ENCODE results near the gene MXI1. TPM values are rescaled to one million over a fixed set of nuclear protein-coding genes. Genes with fewer than 3 reads are reported as not detected.
A peak's percentile ranks its signal among the peaks of the same experiment; 100 is the strongest.

The MXI1 gene
- total RNA-seq, 2 donors from 2014 or later, result 38.7 to 43.0 TPM

- intact Hi-C loops (cut with DNase I), result no loop called here
- ATAC-seq, result peak; percentile 91
- DNase-seq, result peak; percentile 96
Measured at GRCh38 chr10:110210674-110211464, 3.5 kb downstream of the MXI1 start.

GRCh38 chr10:110211465-110211843 is 4.0 kb downstream of the MXI1 start:
- intact Hi-C loops (cut with DNase I), result no loop called here
- ATAC-seq (peak; percentile 0), DNase-seq (no peak)

DNA sequence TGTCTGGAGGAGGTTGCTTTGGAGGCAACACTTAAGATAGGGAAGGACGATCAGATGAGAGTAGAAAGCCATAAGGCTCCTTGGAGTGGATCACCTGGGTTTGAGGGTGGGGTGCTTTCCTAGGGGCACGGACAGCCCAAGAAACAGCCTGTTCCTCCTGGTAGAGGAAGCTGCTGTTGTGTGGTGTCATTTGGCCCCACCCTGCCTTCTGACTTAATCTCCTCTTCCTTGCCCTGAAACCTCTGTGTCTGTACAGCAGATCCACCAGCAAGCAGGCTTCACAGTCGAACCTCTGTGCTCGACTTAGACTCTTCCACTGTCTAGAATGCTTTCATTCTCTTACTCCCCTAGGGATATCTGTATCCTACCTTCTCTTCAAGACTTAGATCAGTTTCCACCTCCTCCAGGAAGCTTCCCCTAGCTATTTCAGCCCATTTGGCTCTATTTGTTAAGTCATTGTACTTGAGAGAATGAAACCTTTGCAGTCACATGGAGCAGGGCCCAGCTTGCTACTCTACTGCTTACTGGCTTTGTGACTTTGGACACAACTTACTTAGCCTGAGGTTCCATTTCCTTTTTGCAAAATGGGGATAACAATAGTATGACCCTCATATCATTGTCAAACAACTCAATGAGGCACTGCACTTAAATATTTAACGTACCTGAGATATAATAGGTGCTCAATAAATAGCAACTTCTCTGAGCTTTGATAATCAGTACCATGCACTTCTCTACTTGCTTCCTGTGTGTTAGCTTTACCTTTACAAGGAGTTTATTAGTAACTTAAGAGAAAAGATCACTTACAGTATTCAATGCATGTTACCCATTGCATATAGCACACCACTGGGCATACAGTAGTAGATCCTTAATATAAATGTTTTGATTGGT is 5.0 kb downstream of the MXI1 start:
- peak; percentile 39 for DNase-seq
- no peak for ATAC-seq
- intact Hi-C loops (cut with DNase I), result no loop called here

- intact Hi-C loops (cut with DNase I), result no loop called here
- ATAC-seq (no peak), DNase-seq (no peak)
Measured at GRCh38 chr10:110214371-110214826, 7.0 kb downstream of the MXI1 start.

- ATAC-seq, result no peak
- intact Hi-C loops (cut with DNase I), result no loop called here
- no peak for DNase-seq
Measured at GRCh38 chr10:110215286-110216170, 8.1 kb downstream of the MXI1 start.

- ATAC-seq (no peak), DNase-seq (no peak)
- intact Hi-C loops (cut with DNase I), result no loop called here
Measured at GRCh38 chr10:110216240-110216639, 8.8 kb downstream of the MXI1 start.

DNA sequence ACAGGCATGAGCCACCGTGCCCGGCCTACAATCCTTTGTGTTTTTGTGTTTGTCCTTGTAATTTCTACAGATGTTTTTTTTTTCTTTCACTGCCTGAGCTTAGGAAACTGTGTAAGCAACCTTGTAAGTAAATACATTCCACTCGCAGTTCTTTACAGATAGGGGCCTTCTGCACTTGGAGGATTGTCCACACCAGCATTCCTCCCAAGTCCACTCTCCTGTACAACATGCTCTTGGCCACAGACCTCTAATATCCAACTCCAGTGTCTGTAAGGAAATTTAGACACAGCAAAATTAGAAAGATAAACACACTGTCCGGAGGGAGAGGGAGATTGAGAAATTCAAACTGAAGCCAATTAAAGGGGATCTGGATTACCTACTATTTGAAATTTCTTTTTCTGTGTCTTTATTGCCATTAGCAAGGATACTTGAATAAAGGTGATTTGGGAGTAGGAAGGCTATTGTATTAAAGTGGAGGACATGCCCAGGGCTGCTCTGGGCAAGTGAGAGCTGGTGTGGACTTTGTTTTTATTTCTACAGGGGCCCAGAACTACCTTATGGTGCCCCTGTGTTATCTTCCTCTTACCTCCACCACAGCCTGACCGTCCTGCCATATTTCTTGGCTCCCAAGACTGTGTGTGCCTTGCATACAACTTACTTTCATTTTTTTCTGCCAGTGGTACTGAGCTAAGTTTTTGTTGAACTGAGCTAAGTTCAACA is 9.7 kb downstream of the MXI1 start:
- DNase-seq (no peak), ATAC-seq (no peak)
- intact Hi-C loops (cut with DNase I), result no loop called here

DNA sequence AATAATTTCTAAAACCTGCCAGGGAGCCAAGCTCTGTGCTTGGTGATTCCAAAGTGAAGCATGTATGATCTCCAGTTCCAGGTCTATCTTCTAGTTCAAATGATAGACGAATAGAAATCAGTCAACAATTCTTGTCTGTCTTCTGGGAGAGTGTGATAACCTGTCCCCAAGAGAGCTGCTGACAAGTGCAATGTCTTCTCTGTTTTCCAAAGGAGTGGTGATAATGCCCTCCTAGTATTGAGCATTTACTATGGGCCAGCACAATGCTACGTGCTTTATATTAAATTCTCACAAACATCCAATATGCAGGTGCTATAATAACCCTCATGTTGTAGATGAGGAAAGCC is 10.2 kb downstream of the MXI1 start:
- ATAC-seq, result no peak
- DNase-seq, result no peak
- intact Hi-C loops (cut with DNase I), result no loop called here

GRCh38 chr10:110218632-110219031 is 11.2 kb downstream of the MXI1 start:
- ATAC-seq (no peak), DNase-seq (no peak)
- intact Hi-C loops (cut with DNase I), result no loop called here

DNA sequence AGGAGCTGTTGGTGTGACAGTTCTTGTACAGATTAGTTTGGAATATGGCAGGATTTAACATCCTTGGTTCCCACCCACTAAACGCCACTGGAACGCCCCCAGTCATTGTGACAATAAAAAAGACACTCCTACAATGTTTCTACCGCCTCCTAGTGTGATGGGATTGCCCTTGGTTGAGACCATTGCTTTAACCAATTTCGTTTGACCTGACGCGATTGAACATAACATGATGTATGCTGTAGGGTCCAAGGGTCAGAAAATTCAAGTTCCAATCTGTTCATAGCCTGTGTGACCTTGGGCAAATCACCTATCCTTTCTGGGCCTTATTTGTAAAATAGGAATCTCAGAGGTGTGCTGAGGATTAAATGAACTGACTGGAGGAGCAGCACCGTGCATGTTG is 12.5 kb downstream of the MXI1 start:
- DNase-seq (no peak), ATAC-seq (no peak)
- intact Hi-C loops (cut with DNase I), result loop anchor here (5.0 kb wide), 2 partner anchors 78 to 83 kb away; no protein-coding TSS in a partner anchor

- DNase-seq (no peak), ATAC-seq (no peak)
- intact Hi-C loops (cut with DNase I), result loop anchor here (5.0 kb wide), 2 partner anchors 78 to 83 kb away; no protein-coding TSS in a partner anchor
Measured at GRCh38 chr10:110220398-110220797, 13.0 kb downstream of the MXI1 start.

DNA sequence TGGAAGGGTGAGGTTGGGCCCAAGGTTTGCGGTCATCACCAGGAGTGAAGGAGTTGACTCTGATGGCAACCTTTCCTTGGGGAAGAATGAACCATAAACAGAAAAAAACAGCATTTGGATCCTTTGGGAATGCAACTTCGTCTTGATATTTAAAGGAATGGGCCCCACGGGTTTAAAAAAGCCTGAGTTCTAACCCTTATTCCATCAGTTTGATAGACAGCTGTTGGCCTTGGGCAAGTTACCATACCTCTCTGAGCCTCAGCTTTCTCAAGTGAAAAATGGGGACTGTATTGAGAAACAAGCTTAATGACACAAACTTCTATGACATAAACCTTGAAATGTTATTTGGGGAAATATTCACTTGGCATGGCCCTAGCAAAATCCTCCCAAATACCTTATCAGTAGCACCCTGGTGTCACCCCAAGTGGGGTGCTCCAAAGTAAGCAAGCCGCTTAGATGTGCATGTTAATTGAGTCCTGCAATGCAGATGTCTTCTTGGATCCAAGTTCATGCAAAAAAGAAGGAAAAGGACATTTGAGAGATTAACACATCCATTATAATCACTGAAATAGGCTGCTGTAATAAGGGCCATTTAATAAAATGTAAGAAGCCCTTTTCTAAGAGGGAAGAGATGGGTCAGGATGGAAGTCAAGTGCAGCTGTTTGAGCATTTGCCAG is 13.8 kb downstream of the MXI1 start:
- ATAC-seq (no peak), DNase-seq (no peak)
- intact Hi-C loops (cut with DNase I), result loop anchor here (5.0 kb wide), 2 partner anchors 79 to 84 kb away; no protein-coding TSS in a partner anchor

GRCh38 chr10:110221721-110222261 is 14.4 kb downstream of the MXI1 start:
- ATAC-seq (peak; percentile 33 to 72), DNase-seq (peak; percentile 86)
- intact Hi-C loops (cut with DNase I), result loop anchor here (5.0 kb wide), 2 partner anchors 79 to 84 kb away; no protein-coding TSS in a partner anchor

DNA sequence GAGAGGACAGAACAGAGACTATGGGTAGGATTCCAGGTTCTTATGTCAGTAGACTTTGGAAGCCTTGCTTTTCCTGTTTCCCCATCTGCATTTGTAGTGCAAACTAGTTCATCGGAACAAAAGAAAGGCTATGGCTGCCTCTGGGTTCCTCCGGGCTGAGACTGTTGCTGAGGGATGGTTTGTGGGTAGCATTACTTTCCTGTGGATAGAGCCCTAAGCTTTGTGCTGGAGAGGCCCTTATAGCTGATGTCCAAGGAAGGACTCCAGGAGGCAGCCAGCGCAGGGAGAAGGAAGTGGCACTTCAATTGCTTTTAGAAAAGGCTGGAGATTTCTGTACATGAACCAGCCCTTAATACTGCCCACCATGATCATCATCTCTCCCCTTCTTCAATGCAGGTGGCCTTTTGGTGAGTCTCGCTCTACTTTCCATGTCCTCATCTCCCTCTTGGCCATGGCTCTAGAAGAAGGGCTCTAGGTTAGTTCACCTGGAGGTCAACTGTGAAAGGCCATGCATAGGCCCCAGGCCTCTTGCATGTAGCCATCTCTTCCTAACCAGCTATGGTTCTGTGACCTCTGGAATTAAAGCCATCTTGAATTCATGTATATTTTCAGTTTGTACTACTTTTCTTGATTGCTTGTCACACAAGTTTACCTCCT is 15.4 kb downstream of the MXI1 start:
- intact Hi-C loops (cut with DNase I), result loop anchor here (5.0 kb wide), 2 partner anchors 80 to 85 kb away; no protein-coding TSS in a partner anchor
- DNase-seq, result no peak
- no peak for ATAC-seq

DNA sequence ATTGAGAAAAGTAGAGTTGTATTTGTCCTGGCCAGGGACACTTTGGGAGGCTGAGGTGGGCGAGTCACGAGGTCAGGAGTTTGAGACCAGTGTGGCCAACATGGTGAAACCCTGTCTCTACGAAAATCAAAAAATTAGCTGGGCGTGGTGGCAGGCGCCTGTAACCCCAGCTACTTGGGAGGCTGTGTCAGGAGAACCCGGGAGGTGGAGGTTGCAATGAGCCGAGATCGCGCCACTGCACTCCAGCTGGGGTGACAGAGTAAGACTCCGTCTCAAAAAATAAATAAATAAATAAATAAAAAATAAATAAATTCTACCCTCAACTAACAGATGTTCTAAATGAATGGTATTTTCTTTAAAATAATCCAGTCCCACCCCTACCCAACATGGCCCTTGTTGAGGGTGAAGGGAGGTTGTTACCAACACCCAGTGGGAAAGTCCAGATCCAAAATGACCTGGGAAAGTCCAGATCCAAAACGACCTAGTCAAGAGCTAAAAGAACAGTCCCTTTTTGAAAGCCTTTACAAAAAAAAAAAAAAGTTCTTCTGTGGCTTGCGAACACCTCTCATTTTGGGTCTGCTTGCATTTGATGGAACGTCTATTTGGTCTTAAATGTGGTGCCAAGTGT is 16.0 kb downstream of the MXI1 start:
- ATAC-seq, result no peak
- intact Hi-C loops (cut with DNase I), result loop anchor here (5.0 kb wide), 2 partner anchors 81 to 86 kb away; no protein-coding TSS in a partner anchor
- DNase-seq, result no peak

DNA sequence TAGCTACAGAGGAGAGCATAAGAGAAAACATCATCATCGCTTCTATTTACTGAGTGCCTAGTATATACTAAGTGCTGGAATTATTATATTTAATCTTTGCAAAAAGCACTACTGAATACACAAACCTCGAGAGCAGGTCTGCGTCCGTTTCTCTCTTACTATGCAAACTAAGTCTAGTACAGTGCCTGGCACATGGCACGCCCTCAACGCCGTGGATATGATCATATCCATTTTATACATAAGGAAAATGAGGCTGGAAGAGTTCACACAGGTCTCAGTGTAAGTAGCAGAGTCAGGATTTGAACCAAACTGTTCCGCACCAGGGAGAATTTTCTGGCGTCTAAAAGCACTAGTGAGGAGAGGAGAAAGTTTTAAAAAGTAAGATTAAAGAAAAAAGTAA is 17.6 kb downstream of the MXI1 start:
- DNase-seq, result no peak
- intact Hi-C loops (cut with DNase I), result loop anchor here (5.0 kb wide), 4 partner anchors 42 to 88 kb away; no protein-coding TSS in a partner anchor
- ATAC-seq, result no peak

- intact Hi-C loops (cut with DNase I), result loop anchor here (5.0 kb wide), 2 partner anchors 42 to 52 kb away; no protein-coding TSS in a partner anchor
- DNase-seq, result no peak
- ATAC-seq, result no peak
Measured at GRCh38 chr10:110225441-110225755, 18.0 kb downstream of the MXI1 start.

All from left cardiac atrium (tissue), 4 donors.